GM18519 (cell line): ENCODE results near the gene ELOVL6.
"Not testable (repeated sequence)": the region's sequence is repeated elsewhere in the genome, so short reads cannot be mapped to it uniquely, and the experiment has no call there.

Experiments
- ATAC-seq: cut with Tn5 transposase; IDR thresholded peaks from one replicate; pipeline ENCODE4 v1.9.1; 2021; ENCODE audit warnings: mild to moderate bottlenecking, moderate library complexity; ENCODE audit not compliant: unreplicated experiment, low FRiP score

Gene ELOVL6

GRCh38 chr4:110085131-110085530 is 113.3 kb downstream of the ELOVL6 start:
- no peak for ATAC-seq

- ATAC-seq, result no peak
Measured at GRCh38 chr4:110084154-110084553, 114.3 kb downstream of the ELOVL6 start.

- not testable (repeated sequence) for ATAC-seq
Measured at GRCh38 chr4:110078148-110078547, 120.3 kb downstream of the ELOVL6 start.

- not testable (repeated sequence) for ATAC-seq
Measured at GRCh38 chr4:110076828-110077227, 121.6 kb downstream of the ELOVL6 start.

GRCh38 chr4:110075891-110076290 is 122.5 kb downstream of the ELOVL6 start:
- no peak for ATAC-seq

GRCh38 chr4:110075083-110075738 is 123.2 kb downstream of the ELOVL6 start:
- peak; percentile 71 for ATAC-seq

GRCh38 chr4:110074570-110074969 is 123.8 kb downstream of the ELOVL6 start:
- ATAC-seq, result no peak

GRCh38 chr4:110073053-110073845 is 125.2 kb downstream of the ELOVL6 start:
- no peak for ATAC-seq

- ATAC-seq, result no peak
Measured at GRCh38 chr4:110071466-110071865, 126.9 kb downstream of the ELOVL6 start.

- no peak for ATAC-seq
Measured at GRCh38 chr4:110068248-110068647, 130.2 kb downstream of the ELOVL6 start.

GRCh38 chr4:110064934-110065333 is 133.5 kb downstream of the ELOVL6 start:
- ATAC-seq, result no peak

GRCh38 chr4:110064295-110064694 is 134.1 kb downstream of the ELOVL6 start:
- no peak for ATAC-seq

- no peak for ATAC-seq
Measured at GRCh38 chr4:110062166-110062565, 136.2 kb downstream of the ELOVL6 start.

- no peak for ATAC-seq
Measured at GRCh38 chr4:110061076-110061475, 137.3 kb downstream of the ELOVL6 start.

GRCh38 chr4:110059556-110060191 is 138.7 kb downstream of the ELOVL6 start:
- peak; percentile 90 for ATAC-seq

- ATAC-seq, result no peak
Measured at GRCh38 chr4:110058677-110059076, 139.7 kb downstream of the ELOVL6 start.

- ATAC-seq, result peak; percentile 75
Measured at GRCh38 chr4:110055158-110055768, 143.2 kb downstream of the ELOVL6 start.

GRCh38 chr4:110049951-110050925 is 148.2 kb downstream of the ELOVL6 start:
- ATAC-seq, result no peak

GRCh38 chr4:110046588-110047049 is 151.8 kb downstream of the ELOVL6 start:
- no peak for ATAC-seq
